GM12875 (cell line): ENCODE data around the gene STRADA.

Experiments
- H3K4me3 ChIP-seq: one replicate; pipeline ENCODE4 v1.5.1; 2011; ENCODE audit warnings: low read depth, low read length, control low read depth
- CTCF ChIP-seq: IDR thresholded peaks from 2 replicates; pipeline ENCODE4 v1.5.1; 2011; ENCODE audit warnings: low read depth, mild to moderate bottlenecking, control low read depth, inconsistent platforms, low read length, moderate library complexity, borderline replicate concordance; ENCODE audit not compliant: insufficient read depth

STRADA gene

GRCh38 chr17:63701868-63702720 is 39.5 kb downstream of the STRADA start:
- no peak for TF ChIP-seq CTCF
- H3K4me3 ChIP-seq, result peak overlapping the region; percentile 66

- peak overlapping the region; percentile 66 for H3K4me3 ChIP-seq
- TF ChIP-seq CTCF, result no peak
Observed at GRCh38 chr17:63701456-63701820, 40.2 kb downstream of the STRADA start.

GRCh38 chr17:63700528-63701455 is 40.8 kb downstream of the STRADA start:
- TF ChIP-seq CTCF, result no peak
- peak overlapping the region; percentile 91 for H3K4me3 ChIP-seq

GRCh38 chr17:63699638-63700527 is 41.7 kb downstream of the STRADA start, which contains the start of gene LIMD2:
LIMD2 (minus strand) TSS chr17:63700125; CDS start chr17:63699298, 827 bp downstream.
- H3K4me3 ChIP-seq, result peak within 1 kb of the TSS; percentile 91
- TF ChIP-seq CTCF, result no peak

GRCh38 chr17:63698886-63699637 is 42.5 kb downstream of the STRADA start:
- H3K4me3 ChIP-seq, result peak overlapping the region; percentile 91
- no peak for TF ChIP-seq CTCF

- no peak for TF ChIP-seq CTCF
- peak overlapping the region; percentile 91 for H3K4me3 ChIP-seq
Observed at GRCh38 chr17:63698381-63698885, 43.2 kb downstream of the STRADA start.
